GM12891 (cell line): ENCODE measurements around the gene PRSS50. TPM values are rescaled to one million over a fixed set of nuclear protein-coding genes. Genes with fewer than 3 reads are reported as not detected.
"Not testable (repeated sequence)": the region's sequence is repeated elsewhere in the genome, so short reads cannot be mapped to it uniquely, and the experiment has no call there.

Experiments used
- DNase-seq: peaks from one replicate; pipeline ENCODE4 v3.0.0; 2011; ENCODE audit warnings: low spot score; ENCODE audit not compliant: insufficient read length
- FAIRE-seq: peaks from 2 replicates; lab custom pipeline; 2011; peaks lifted over from hg19 to GRCh38; lab: Jason Lieb, UNC
- PAX5 ChIP-seq: IDR thresholded peaks from 2 replicates; pipeline ENCODE4 v1.6.1; 2011; ENCODE audit warnings: low read length, moderate library complexity, mild to moderate bottlenecking; ENCODE audit not compliant: insufficient read depth, severe bottlenecking
- POLR2A ChIP-seq: IDR thresholded peaks from 2 replicates; pipeline ENCODE4 v1.6.1; 2011; ENCODE audit warnings: low read depth, low read length, control low read depth
- POLR2AphosphoS5 ChIP-seq: IDR thresholded peaks from 2 replicates; pipeline ENCODE4 v1.6.1; 2011; ENCODE audit warnings: low read depth, low read length, control low read depth
- POU2F2 ChIP-seq: IDR thresholded peaks from 2 replicates; pipeline ENCODE4 v1.6.1; 2011; ENCODE audit warnings: low read depth, mild to moderate bottlenecking, control low read depth, low read length, moderate library complexity
- SPI1 ChIP-seq: IDR thresholded peaks from 2 replicates; pipeline ENCODE4 v1.6.1; 2011; ENCODE audit warnings: low read depth, low read length, control low read depth
- TAF1 ChIP-seq: IDR thresholded peaks from 2 replicates; pipeline ENCODE4 v1.6.1; 2011; ENCODE audit warnings: low read depth, low read length, control low read depth
- polyA plus RNA-seq: library from polyadenylated mRNA; unstranded; fragments of >200 nt; gene quantifications from one replicate; pipeline ENCODE4 v1.2.1, GENCODE V29; 2012; ENCODE audit warnings: low read depth, missing spikeins, inconsistent platforms; ENCODE audit not compliant: missing spikeins

The PRSS50 gene, protein sequence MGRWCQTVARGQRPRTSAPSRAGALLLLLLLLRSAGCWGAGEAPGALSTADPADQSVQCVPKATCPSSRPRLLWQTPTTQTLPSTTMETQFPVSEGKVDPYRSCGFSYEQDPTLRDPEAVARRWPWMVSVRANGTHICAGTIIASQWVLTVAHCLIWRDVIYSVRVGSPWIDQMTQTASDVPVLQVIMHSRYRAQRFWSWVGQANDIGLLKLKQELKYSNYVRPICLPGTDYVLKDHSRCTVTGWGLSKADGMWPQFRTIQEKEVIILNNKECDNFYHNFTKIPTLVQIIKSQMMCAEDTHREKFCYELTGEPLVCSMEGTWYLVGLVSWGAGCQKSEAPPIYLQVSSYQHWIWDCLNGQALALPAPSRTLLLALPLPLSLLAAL
- polyA plus RNA-seq: not detected

DNA sequence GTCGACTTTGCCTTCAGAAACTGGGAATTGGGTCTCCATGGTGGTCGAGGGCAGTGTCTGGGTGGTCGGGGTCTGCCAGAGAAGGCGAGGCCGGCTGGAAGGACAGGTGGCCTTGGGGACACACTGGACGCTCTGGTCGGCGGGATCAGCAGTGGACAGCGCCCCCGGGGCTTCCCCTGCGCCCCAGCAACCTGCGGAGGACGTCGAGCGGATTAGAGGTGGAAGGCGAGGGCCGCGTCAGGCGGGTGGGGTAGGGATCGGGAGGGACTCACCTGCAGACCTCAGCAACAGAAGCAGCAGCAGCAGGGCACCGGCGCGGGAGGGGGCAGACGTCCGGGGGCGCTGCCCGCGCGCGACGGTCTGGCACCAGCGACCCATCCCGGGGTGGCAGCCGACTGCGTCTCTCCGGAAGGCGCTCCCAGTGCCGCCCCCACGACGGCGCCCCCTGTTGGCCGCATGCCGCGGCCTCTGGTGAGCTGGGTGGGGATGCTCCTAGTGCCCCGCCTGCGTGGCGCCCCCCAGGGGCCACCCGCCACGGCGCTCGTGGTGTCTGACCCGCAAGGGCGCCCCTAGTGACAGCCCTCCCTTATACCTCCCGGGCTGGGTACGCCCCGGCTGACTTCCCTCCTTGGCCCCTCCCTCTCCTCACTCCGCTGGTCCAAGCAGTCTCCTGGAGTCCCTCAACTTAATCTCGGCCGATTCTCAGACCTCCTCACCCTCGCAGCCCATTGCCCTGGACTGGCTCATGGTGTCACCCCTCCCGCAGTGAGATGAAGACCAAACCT is at the start of gene PRSS50:
TSS of gene PRSS50 (minus strand) at position 423 of the 785 bp plus-strand sequence. CDS start at position 378, 45 bp downstream.
- FAIRE-seq: no peak
- TF ChIP-seq SPI1 (no peak), PAX5 (no peak), POLR2A (no peak), TAF1 (no peak), POU2F2 (no peak), POLR2AphosphoS5 (no peak)
- DNase-seq: no peak

DNA sequence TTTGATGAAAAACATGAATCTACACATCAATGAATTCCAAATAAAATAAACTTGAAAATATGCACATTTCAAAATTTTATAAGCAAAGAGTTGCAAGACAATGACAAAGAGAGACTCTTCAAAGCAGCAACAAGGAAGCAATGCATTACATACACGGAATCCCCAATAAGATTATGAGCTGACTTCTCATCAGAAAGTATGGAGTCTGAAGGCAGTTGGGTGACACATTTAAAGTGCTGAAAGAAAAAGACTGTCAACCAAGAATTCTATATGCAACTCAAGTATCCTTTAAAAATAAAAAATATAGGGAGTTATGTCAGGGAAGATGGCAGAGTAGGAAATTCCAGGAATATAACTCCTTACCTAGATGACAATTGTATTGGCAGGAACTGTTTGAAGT is 46.5 kb upstream of the PRSS50 start:
- no peak for FAIRE-seq
- DNase-seq: no peak
- no peak for TF ChIP-seq POU2F2
- no peak for TF ChIP-seq TAF1
- TF ChIP-seq POLR2A: no peak
- no peak for TF ChIP-seq SPI1
- no peak for TF ChIP-seq POLR2AphosphoS5
- no peak for TF ChIP-seq PAX5

DNA sequence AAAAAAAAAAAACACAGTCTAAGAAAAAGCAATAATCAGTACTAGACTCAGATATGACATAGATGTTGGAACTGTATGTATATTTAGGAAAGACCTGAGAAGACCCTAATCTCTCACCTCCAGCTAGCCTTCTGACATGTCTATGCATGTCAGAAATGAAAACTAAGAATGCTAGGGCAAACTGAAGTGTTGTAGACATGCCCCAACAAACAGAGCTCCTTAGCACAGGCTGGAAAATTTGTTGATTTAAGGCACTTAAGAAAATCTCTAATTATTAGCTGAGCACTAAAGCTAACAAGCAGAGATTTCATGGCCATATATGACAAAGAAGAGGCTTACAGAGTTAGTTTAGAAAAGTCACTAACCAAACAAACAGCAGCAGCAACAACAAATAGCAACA is 45.5 kb upstream of the PRSS50 start:
- no peak for DNase-seq
- no peak for FAIRE-seq
- TF ChIP-seq TAF1: no peak
- TF ChIP-seq POU2F2: no peak
- TF ChIP-seq POLR2A: no peak
- no peak for TF ChIP-seq POLR2AphosphoS5
- no peak for TF ChIP-seq PAX5
- no peak for TF ChIP-seq SPI1

DNA sequence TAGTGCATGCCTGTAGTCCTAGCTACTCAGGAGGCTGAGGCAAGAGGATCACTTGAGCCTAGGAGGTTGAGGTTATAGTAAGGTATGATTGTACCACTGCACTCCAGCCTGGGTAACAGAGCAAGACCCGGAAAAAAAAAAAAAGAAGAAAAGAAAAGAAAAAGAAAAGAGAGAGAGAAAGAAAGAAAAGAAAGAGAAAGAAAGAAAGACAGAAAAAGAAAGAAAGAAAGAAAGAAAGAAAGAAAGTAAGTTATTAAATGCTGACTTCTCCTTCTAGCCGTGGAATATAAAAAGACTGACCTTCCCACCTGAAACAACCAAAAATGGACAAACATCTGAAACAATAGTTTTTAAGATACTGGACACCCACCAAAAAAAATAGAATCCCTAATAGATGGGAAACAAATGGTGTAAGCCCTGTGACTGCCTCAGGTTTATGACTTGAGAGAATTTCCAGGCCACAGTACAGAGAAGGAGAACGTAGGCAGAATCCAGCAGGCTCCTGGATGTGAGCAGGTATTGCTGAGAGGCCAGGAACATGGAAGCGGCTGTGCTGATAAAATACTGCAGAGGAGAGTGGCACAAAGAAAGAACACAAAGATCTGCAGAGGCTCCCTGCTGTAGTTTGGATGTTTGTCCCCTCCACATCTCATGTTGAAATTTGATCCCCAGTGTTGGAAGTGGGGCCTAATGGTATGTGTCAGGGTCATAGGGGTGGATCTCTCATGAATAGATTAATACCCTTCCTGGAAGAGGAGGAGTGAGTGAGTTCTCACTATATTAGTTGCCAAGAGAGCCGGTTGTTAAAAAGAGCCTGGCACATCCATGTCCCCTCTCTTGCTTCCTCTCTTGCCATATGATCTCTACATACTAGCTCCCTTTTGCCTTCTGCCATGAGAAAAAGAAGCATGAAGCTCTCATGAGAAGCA is 41.8 kb upstream of the PRSS50 start:
- no peak for FAIRE-seq
- TF ChIP-seq TAF1 (no peak), PAX5 (no peak), POLR2A (no peak), POU2F2 (no peak), SPI1 (no peak), POLR2AphosphoS5 (no peak)
- no peak for DNase-seq

DNA sequence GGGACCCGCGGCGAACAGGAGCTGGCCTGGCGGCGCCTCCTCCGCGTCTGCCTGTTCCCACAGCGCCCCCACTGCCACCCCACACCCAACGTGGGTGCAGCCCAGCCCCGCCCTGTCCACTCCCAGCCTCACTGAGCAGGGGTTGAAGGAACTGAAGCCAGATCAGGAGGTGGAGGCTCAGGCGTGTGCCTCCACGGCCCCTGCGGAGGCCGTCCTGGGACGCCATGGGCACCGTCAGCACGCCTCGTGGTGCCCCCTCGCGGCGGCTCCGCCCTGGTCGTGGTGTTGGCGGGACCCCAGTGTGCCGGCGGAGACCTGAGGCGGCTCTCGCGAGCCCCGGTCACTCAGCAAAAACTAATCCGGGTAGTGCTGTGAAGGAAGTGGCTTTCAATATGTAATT is 39.0 kb upstream of the PRSS50 start:
- no peak for TF ChIP-seq SPI1
- no peak for TF ChIP-seq TAF1
- TF ChIP-seq POU2F2: no peak
- TF ChIP-seq PAX5: no peak
- no peak for TF ChIP-seq POLR2AphosphoS5
- TF ChIP-seq POLR2A: no peak
- DNase-seq (no peak), FAIRE-seq (no peak)

DNA sequence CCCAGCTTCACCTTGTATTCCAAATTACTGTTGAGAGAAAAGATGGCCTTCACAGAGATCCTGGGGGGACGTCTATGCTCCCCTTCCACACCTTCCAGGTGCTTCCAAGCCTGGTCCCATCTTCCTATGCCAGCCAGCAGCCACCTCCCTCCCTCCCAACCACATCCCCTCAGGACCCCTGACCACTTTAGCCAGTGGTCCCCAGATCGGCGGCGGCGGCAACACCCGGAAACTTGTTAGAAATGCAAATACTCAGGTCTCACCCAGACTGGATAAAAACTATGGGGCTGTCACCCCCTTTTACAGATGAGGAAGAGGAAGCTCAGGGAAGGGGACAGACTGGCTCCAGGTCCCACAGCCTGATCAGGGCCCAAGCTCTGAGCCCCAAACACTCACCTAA is 38.0 kb upstream of the PRSS50 start:
- DNase-seq (no peak), FAIRE-seq (no peak)
- TF ChIP-seq SPI1: no peak
- no peak for TF ChIP-seq TAF1
- no peak for TF ChIP-seq PAX5
- TF ChIP-seq POLR2AphosphoS5: no peak
- TF ChIP-seq POLR2A: no peak
- no peak for TF ChIP-seq POU2F2

DNA sequence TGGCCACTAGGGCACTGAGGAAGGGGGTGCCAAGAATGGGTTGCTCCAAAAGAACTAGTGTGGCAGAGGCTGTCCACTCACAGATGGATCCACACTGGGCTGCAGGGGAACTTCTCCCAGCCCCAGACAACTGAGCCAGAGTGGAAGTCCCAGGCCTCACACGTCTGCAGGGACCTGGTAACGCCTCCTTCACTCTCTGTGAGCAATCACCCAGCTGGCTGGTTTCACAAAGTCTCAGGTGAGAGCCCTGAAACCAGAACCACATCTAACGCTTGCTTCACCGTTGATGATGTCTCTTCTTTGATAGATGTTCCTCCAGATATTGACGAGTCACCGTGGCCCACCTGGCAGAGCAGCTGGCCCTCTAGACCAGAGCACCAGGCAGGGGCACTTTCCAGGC is 35.5 kb upstream of the PRSS50 start:
- peak; percentile 84 for FAIRE-seq
- not testable (repeated sequence) for DNase-seq

DNA sequence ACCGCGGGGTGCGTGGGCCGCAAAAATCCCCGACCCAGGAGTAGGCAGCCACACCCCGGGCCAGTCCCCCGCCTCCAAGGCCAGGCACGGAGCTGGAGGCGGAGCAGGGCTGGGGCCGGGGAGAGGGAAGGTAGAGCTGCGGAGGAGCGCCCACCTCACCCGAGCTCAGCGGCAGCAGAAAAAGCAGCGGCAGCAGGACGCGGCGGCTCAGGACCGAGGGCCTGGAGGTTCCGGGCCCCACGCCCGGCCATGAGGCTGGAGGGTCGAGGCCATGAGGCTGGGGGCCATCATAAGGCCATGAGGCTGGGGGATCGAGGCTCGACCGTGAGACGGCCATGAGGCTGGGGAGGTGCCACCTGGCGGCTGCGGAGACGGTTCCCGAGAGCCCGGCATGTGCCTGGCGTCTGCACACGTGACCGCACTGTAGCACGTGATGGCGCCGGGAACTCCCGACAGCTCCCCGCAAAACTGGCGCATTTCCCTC is 32.9 kb upstream of the PRSS50 start:
- DNase-seq: no peak

DNA sequence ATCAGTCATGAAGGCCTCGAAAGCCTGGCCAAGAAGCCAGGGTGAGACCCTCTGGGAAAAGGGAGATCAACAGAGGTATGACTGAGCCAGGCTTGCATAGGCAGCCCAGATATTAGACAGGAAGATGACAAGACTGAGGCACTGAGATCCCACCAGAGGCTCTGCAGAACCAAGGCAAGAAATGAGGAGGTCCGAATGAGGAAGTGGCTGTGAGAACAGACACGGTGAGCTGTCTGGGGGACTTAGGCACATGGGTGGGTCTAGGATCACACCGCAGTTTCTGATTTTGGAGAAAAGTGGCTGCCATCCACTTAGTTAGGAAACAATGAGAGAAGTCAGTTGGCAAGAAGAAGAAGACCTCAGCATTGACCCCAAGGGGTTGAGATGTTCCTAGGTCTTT is 31.5 kb upstream of the PRSS50 start:
- DNase-seq (no peak), FAIRE-seq (no peak)
- TF ChIP-seq TAF1: no peak
- TF ChIP-seq SPI1: peak; percentile 73

More for the DNA sequence above, 32.9 kb upstream of the PRSS50 start:
- TF ChIP-seq PAX5 (no peak), POLR2A (no peak), POLR2AphosphoS5 (no peak), POU2F2 (no peak)
- FAIRE-seq: no peak
